KMS-11 (cell line): ENCODE measurements around the gene JOSD2.

Experiments
- H2AFZ ChIP-seq: fragments of 200-600 bp; sonication (generic); 2 replicates; pipeline ENCODE4 v1.6.1; 2016; ENCODE audit warnings: antibody characterized with exemption, mixed run types, low read depth
- H3K27ac ChIP-seq: fragments of 200-600 bp; sonication (generic); 2 replicates; pipeline ENCODE4 v1.6.1; 2016; ENCODE audit warnings: mild to moderate bottlenecking, mixed run types
- H3K27me3 ChIP-seq: fragments of 200-600 bp; sonication (generic); 2 replicates; pipeline ENCODE4 v1.6.1; 2017; ENCODE audit warnings: mild to moderate bottlenecking, low read depth, mixed run types, moderate library complexity; ENCODE audit not compliant: insufficient read depth
- H3K36me3 ChIP-seq: fragments of 200-600 bp; sonication (generic); 2 replicates; pipeline ENCODE4 v1.6.1; 2017; ENCODE audit warnings: mild to moderate bottlenecking, mixed run types; ENCODE audit not compliant: insufficient read depth
- H3K4me1 ChIP-seq: fragments of 200-600 bp; sonication (generic); 2 replicates; pipeline ENCODE4 v1.6.1; 2016; ENCODE audit warnings: mild to moderate bottlenecking, low read depth, mixed run types; ENCODE audit not compliant: poor library complexity, severe bottlenecking
- H3K4me2 ChIP-seq: fragments of 200-600 bp; sonication (generic); 2 replicates; pipeline ENCODE4 v1.7.0; 2016; ENCODE audit warnings: mild to moderate bottlenecking, mixed run types
- H3K4me3 ChIP-seq: fragments of 200-600 bp; sonication (generic); IDR thresholded peaks from 2 replicates; pipeline ENCODE4 v1.6.1; 2017; ENCODE audit warnings: low read depth, low read length, mixed read lengths; ENCODE audit not compliant: insufficient read depth
- H3K79me2 ChIP-seq: fragments of 200-600 bp; sonication (generic); 2 replicates; pipeline ENCODE4 v1.6.1; 2016; ENCODE audit warnings: low read depth, mixed run types; ENCODE audit not compliant: insufficient read depth
- H3K9ac ChIP-seq: fragments of 200-600 bp; sonication (generic); 2 replicates; pipeline ENCODE4 v1.6.1; 2016; ENCODE audit warnings: mild to moderate bottlenecking, mixed run types
- H4K20me1 ChIP-seq: fragments of 200-600 bp; sonication (generic); 2 replicates; pipeline ENCODE4 v1.6.1; 2016; ENCODE audit warnings: mild to moderate bottlenecking, mixed run types; ENCODE audit not compliant: insufficient read depth
- TF ChIP-seq, protein P1 (sequence below): fragments of 200-600 bp; sonication (generic); conservative IDR thresholded peaks from 2 replicates; pipeline ENCODE4 v1.6.1; 2017; ENCODE audit warnings: low read depth, mild to moderate bottlenecking, antibody characterized with exemption, low read length, moderate library complexity, mixed read lengths

The JOSD2 gene

DNA sequence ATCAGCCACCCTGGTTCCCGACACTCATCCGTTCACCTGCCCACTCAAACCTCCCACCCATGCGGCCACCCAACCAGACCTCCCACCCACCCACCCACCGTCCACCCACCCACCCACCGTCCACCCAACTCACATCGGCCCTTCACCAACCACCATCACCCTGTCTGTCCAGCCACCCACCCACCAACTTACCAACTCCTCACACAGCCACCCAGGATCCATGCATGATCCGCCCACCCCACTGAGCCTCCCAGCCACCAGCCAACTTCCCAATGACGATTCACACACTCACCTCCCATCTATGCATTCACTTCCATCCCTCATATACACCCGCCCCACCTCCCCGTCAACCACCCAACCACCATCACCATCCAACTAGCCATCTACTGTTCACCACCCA, 4.3 kb downstream of the JOSD2 start:
- no peak overlapping the region for H2AFZ ChIP-seq

DNA sequence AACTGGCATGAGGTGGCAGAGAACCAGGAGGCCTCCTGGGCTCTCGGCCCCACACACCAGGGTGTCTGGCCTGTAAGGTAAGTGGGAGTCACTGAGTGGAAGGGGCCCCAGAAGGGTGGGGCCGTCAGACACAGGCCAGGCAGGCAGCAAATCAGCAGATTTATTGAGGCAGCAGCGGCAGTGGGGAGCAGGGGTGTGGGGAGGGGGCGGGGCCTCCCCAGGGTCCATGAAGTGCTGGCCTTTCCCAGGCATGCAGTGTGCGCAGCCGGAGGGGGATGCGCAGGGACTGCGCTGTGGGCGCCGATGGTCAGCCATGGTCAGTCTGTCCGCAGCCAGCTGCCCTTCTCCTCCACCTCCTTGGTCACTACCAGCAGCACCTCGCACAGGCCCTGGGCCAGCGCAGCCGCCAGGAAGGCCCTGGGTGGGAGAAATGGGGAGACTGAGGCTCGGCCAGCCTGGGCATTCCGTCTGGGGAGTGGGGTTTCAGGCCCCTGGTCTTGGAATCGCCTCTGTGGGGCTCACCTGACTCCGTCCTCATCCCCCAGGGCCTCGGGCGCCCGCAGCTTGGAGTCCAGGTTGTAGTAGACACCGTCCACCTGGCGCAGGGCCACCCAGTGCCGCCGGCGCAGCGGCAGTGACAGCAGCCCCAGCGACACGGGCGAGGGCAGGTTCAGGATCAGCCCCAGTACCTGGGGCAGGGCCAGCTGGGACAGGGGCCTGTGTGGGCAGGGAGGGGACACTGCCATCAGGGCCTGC, 5.0 kb downstream of the JOSD2 start:
- H3K9ac ChIP-seq, result no peak overlapping the region
- TF ChIP-seq, protein P1, sequence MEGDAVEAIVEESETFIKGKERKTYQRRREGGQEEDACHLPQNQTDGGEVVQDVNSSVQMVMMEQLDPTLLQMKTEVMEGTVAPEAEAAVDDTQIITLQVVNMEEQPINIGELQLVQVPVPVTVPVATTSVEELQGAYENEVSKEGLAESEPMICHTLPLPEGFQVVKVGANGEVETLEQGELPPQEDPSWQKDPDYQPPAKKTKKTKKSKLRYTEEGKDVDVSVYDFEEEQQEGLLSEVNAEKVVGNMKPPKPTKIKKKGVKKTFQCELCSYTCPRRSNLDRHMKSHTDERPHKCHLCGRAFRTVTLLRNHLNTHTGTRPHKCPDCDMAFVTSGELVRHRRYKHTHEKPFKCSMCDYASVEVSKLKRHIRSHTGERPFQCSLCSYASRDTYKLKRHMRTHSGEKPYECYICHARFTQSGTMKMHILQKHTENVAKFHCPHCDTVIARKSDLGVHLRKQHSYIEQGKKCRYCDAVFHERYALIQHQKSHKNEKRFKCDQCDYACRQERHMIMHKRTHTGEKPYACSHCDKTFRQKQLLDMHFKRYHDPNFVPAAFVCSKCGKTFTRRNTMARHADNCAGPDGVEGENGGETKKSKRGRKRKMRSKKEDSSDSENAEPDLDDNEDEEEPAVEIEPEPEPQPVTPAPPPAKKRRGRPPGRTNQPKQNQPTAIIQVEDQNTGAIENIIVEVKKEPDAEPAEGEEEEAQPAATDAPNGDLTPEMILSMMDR, result no peak
- no peaks in the 10 kb centered on the region; the same call in 1 of the 2 replicates for H3K79me2 ChIP-seq
- no peaks in the 10 kb centered on the region for H3K4me1 ChIP-seq
- H3K4me3 ChIP-seq, result no peak overlapping the region
- no peaks in the 10 kb centered on the region for H3K27me3 ChIP-seq
- H3K27ac ChIP-seq, result no peak overlapping the region
- no peak overlapping the region for H2AFZ ChIP-seq
- H3K36me3 ChIP-seq, result no peaks in the 10 kb centered on the region
- H4K20me1 ChIP-seq, result no peaks in the 10 kb centered on the region
- H3K4me2 ChIP-seq, result no peak overlapping the region

More for the DNA sequence above, 4.3 kb downstream of the JOSD2 start:
- Histone ChIP-seq H3K79me2 (no peaks in the 10 kb centered on the region; the same call in 1 of the 2 replicates), H3K4me2 (no peak overlapping the region), H4K20me1 (no peaks in the 10 kb centered on the region), H3K4me1 (no peaks in the 10 kb centered on the region), H3K9ac (no peak overlapping the region), H3K27ac (no peak overlapping the region), H3K4me3 (no peak overlapping the region), H3K36me3 (no peaks in the 10 kb centered on the region), H3K27me3 (no peaks in the 10 kb centered on the region)
- TF ChIP-seq, protein P1, result no peak

DNA sequence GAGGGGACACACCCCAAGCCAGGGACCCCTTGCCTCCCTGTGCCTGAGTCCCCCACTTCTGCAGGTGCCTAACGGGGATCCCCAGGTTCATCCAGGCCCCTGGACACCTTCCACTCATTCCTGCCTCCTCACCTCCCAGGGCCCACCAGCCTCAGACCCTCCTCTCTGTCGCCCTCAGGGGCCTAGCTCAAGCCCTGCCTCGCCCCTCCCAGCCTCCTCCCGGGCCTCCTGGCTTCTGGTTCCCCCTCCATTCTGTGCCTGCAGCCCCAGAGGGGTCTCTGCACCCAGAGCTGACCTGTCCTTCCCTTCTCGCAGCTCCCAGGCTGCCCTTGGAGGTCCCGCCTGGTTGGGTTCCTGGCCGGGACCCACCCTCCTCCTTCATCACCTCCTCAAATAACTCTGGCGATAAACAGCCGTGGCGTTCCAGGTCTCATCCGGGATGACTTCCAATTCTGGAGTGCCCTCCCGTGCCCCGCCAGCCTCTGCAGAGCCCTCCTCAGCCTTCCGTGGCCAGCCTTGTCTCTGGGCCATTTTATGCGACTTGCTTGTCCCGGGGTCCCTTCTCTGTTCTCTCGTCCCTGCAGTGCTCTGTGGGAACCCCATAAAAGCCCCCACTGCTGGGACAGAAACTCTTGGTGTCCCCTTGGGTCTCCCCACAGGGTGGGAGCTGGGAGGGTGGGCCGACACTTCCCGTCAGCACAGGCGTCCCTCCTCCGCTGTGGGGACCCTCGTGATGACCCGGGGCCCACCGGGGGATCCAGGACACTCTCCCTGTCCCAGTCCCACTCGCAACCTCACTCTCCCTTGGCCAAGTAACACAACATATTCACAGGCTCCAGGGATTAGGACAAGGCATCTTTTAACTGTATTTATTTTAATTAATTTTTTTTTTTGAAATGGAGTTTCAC, 9.2 kb downstream of the JOSD2 start:
- Histone ChIP-seq H2AFZ (no peak overlapping the region), H3K4me1 (no peaks in the 10 kb centered on the region), H3K9ac (no peak overlapping the region), H3K27me3 (no peaks in the 10 kb centered on the region), H3K27ac (no peak overlapping the region), H4K20me1 (no peaks in the 10 kb centered on the region), H3K4me3 (no peak overlapping the region), H3K36me3 (no peaks in the 10 kb centered on the region), H3K4me2 (no peak overlapping the region), H3K79me2 (no peaks in the 10 kb centered on the region)
- TF ChIP-seq, protein P1, result no peak

DNA sequence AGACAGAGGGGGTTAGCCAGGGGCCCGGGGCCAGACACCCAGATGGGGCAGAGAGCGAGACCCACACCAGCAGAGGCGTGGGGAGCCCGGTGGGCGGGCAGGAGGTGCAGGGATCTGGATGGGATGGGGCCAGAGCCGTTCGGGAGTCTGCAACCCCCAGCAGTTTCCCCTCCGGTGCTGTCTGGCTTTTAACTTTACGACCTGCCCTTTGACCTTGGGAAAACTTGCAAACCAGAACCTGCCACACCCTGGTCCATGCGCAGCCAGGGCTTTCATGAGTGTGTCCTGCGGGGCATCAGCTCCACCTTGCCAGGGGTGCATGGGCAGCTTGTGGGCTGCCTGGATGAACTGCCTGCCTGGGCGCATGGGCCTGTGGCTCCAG, 9.8 kb downstream of the JOSD2 start:
- TF ChIP-seq, protein P1, result no peak
- H3K4me2 ChIP-seq, result no peak overlapping the region

More for the DNA sequence above, 9.8 kb downstream of the JOSD2 start:
- no peak overlapping the region for H3K4me3 ChIP-seq
- H2AFZ ChIP-seq, result no peak overlapping the region
- H3K36me3 ChIP-seq, result no peaks in the 10 kb centered on the region
- H3K27me3 ChIP-seq, result no peaks in the 10 kb centered on the region
- no peak overlapping the region for H3K9ac ChIP-seq
- H3K27ac ChIP-seq, result no peak overlapping the region
- no peaks in the 10 kb centered on the region for H4K20me1 ChIP-seq
- no peaks in the 10 kb centered on the region for H3K79me2 ChIP-seq
- H3K4me1 ChIP-seq, result no peaks in the 10 kb centered on the region
